PC-3 (cell line): Measurements from ENCODE around the gene UBE3C. TPM values are rescaled to one million over a fixed set of nuclear protein-coding genes. Genes with fewer than 3 reads are reported as not detected.

ENCODE experiments used
- ATAC-seq: fragments of 200-7000 bp; cut with Tn5 transposase; 2 replicates; pipeline ENCODE4 v1.9.1; 2020; ENCODE audit warnings: mild to moderate bottlenecking, moderate library complexity
- BruUV-seq: library from RNA; stranded (reverse); fragments of 400-500 nt; replicated peaks from 2 replicates; lab custom pipeline; 2021; lab: Mats Ljungman, UMichigan
- CTCF ChIA-PET: fragments of 300-600 bp; sonication (Branson Sonifier 250); formaldehyde crosslinking; loops from one replicate; lab custom pipeline; 2022; ENCODE audit warnings: antibody characterized with exemption; lab: Charles Lee
- POLR2A ChIA-PET: fragments of 300-600 bp; sonication (Branson Sonifier 250); formaldehyde crosslinking; loops from one replicate; lab custom pipeline; 2022; ENCODE audit warnings: antibody characterized with exemption; ENCODE audit not compliant: unreplicated experiment; lab: Charles Lee
- DNase-seq: peaks from one replicate; pipeline ENCODE4 v3.0.0-alpha.2; 2015
- H2AFZ ChIP-seq: fragments of 300-600 bp; sonication (generic); 2 replicates; pipeline ENCODE4 v1.6.0; 2016; ENCODE audit warnings: antibody characterized with exemption, low read length
- H3F3A ChIP-seq: fragments of 300-600 bp; sonication (generic); one replicate; pipeline ENCODE4 v1.6.0; 2017; ENCODE audit warnings: antibody characterized with exemption, low read length, control low read depth, mild to moderate bottlenecking; ENCODE audit not compliant: unreplicated experiment
- H3K27ac ChIP-seq: fragments of 300-600 bp; sonication (generic); 2 replicates; pipeline ENCODE4 v1.5.1; 2016; ENCODE audit warnings: mild to moderate bottlenecking, low read length
- H3K27me3 ChIP-seq: fragments of 300-600 bp; sonication (generic); 2 replicates; pipeline ENCODE4 v1.6.1; 2016; ENCODE audit warnings: low read length, mixed read lengths
- H3K36me3 ChIP-seq: fragments of 300-600 bp; sonication (generic); 2 replicates; pipeline ENCODE4 v1.6.1; 2016; ENCODE audit warnings: low read depth, mixed run types, low read length, mixed read lengths
- H3K4me1 ChIP-seq: fragments of 300-600 bp; sonication (generic); 2 replicates; pipeline ENCODE4 v1.5.1; 2016; ENCODE audit warnings: low read length; ENCODE audit not compliant: insufficient read depth
- H3K4me2 ChIP-seq: fragments of 300-600 bp; sonication (generic); 2 replicates; pipeline ENCODE4 v1.6.0; 2016; ENCODE audit warnings: low read length
- H3K4me3 ChIP-seq: fragments of 300-600 bp; sonication (generic); 2 replicates; pipeline ENCODE4 v1.5.1; 2016; ENCODE audit warnings: mild to moderate bottlenecking, low read length, mixed read lengths
- H3K79me2 ChIP-seq: fragments of 300-600 bp; sonication (generic); 2 replicates; pipeline ENCODE4 v1.6.1; 2017; ENCODE audit warnings: low read length, mixed read lengths
- H3K9ac ChIP-seq: fragments of 300-600 bp; sonication (generic); 2 replicates; pipeline ENCODE4 v1.6.0; 2016; ENCODE audit warnings: mild to moderate bottlenecking, low read length
- H3K9me2 ChIP-seq: fragments of 300-600 bp; sonication (generic); replicated peaks from 2 replicates; pipeline ENCODE4 v1.6.1; 2016; ENCODE audit warnings: mixed run types, low read length, mixed read lengths
- H3K9me3 ChIP-seq: fragments of 300-600 bp; sonication (generic); 2 replicates; pipeline ENCODE4 v1.6.1; 2016; ENCODE audit warnings: low read length, mixed read lengths
- H4K20me1 ChIP-seq: fragments of 300-600 bp; sonication (generic); 2 replicates; pipeline ENCODE4 v1.6.1; 2016; ENCODE audit warnings: low read length, mixed read lengths
- CTCF ChIP-seq: fragments of 300-600 bp; sonication (generic); conservative IDR thresholded peaks from 2 replicates; pipeline ENCODE4 v1.5.1; 2017; ENCODE audit warnings: antibody characterized with exemption, low read depth, mild to moderate bottlenecking, low read length
- EZH2 ChIP-seq: fragments of 300-600 bp; sonication (generic); IDR thresholded peaks from one replicate; pipeline ENCODE4 v1.6.1; 2017; ENCODE audit warnings: antibody characterized with exemption, mild to moderate bottlenecking, low read length; ENCODE audit not compliant: unreplicated experiment
- EZH2phosphoT487 ChIP-seq: fragments of 300-600 bp; sonication (generic); IDR thresholded peaks from 2 replicates; pipeline ENCODE4 v1.6.1; 2018; ENCODE audit warnings: mild to moderate bottlenecking, antibody characterized with exemption, low read length, borderline replicate concordance
- intact Hi-C: fragments of 100-400 bp; cut with micrococcal nuclease; formaldehyde crosslinking; loops from 2 replicates; pipeline ENCODE4 v1.9.0; 2023
- total RNA-seq: library from RNA; depleted of rRNA; stranded (reverse); fragments of >200 nt; gene quantifications from 2 replicates; pipeline ENCODE4 v1.2.3, GENCODE V29; 2014

UBE3C gene
- total RNA-seq, 1 experiment from 2014 or later: 86.6 TPM

GRCh38 chr7:157124690-157125089, 14.0 kb upstream of the UBE3C start:
- ATAC-seq (no peak; the same call in 1 of the 2 replicates), DNase-seq (no peak)
- Histone ChIP-seq H3K4me1 (no peaks in the 10 kb centered on the region), H3K27me3 (no peaks in the 10 kb centered on the region), H2AFZ (no peak overlapping the region), H3K27ac (no peak overlapping the region), H3K9ac (no peak overlapping the region), H3F3A (no peaks in the 10 kb centered on the region), H3K9me2 (no peaks in the 10 kb centered on the region), H3K36me3 (no peaks in the 10 kb centered on the region), H4K20me1 (no peaks in the 10 kb centered on the region), H3K79me2 (no peaks in the 10 kb centered on the region), H3K4me3 (no peak overlapping the region), H3K9me3 (no peaks in the 10 kb centered on the region), H3K4me2 (no peak overlapping the region)
- intact Hi-C loops: no loop called here
- ChIA-PET POLR2A (no interaction called here), CTCF (no interaction called here)
- no TSS peak for BruUV-seq
- no peak for TF ChIP-seq EZH2phosphoT487
- TF ChIP-seq EZH2: no peak
- no peak for TF ChIP-seq CTCF

- no peaks in the 10 kb centered on the region for H3K36me3 ChIP-seq
- BruUV-seq: no TSS peak
- ChIA-PET CTCF (no interaction called here), POLR2A (no interaction called here)
- no peak overlapping the region for H3K9ac ChIP-seq
- no peaks in the 10 kb centered on the region for H3K79me2 ChIP-seq
- no peaks in the 10 kb centered on the region for H4K20me1 ChIP-seq
- no peak overlapping the region for H3K27ac ChIP-seq
- H3K9me2 ChIP-seq: no peaks in the 10 kb centered on the region
- no peak for TF ChIP-seq EZH2
- no peak for TF ChIP-seq CTCF
- TF ChIP-seq EZH2phosphoT487: no peak
- no peak overlapping the region for H3K4me2 ChIP-seq
- no peak overlapping the region for H2AFZ ChIP-seq
- no peaks in the 10 kb centered on the region for H3K9me3 ChIP-seq
- no peaks in the 10 kb centered on the region for H3K27me3 ChIP-seq
- intact Hi-C loops: no loop called here
- no peaks in the 10 kb centered on the region for H3F3A ChIP-seq
- ATAC-seq (no peak), DNase-seq (no peak)
- no peaks in the 10 kb centered on the region for H3K4me1 ChIP-seq
- H3K4me3 ChIP-seq: no peak overlapping the region
Measured at GRCh38 chr7:157125376-157126223, 13.1 kb upstream of the UBE3C start.

- POLR2A ChIA-PET: no interaction called here
Measured at GRCh38 chr7:157126921-157127320, 11.8 kb upstream of the UBE3C start.

More at GRCh38 chr7:157126921-157127320, 11.8 kb upstream of the UBE3C start:
- no peak overlapping the region for H3K27ac ChIP-seq
- no peaks in the 10 kb centered on the region for H4K20me1 ChIP-seq
- DNase-seq (no peak), ATAC-seq (no peak)
- no peaks in the 10 kb centered on the region for H3F3A ChIP-seq
- H3K4me3 ChIP-seq: no peak overlapping the region
- CTCF ChIA-PET: no interaction called here
- no peaks in the 10 kb centered on the region for H3K9me3 ChIP-seq
- TF ChIP-seq EZH2phosphoT487: no peak
- no peak for TF ChIP-seq EZH2
- TF ChIP-seq CTCF: no peak
- no peaks in the 10 kb centered on the region for H3K36me3 ChIP-seq
- no peaks in the 10 kb centered on the region for H3K9me2 ChIP-seq
- no peak overlapping the region for H3K4me2 ChIP-seq
- no TSS peak for BruUV-seq
- H3K27me3 ChIP-seq: no peaks in the 10 kb centered on the region
- no peak overlapping the region for H3K9ac ChIP-seq
- no peaks in the 10 kb centered on the region for H3K79me2 ChIP-seq
- intact Hi-C loops: no loop called here
- no peak overlapping the region for H2AFZ ChIP-seq
- H3K4me1 ChIP-seq: no peaks in the 10 kb centered on the region
